Activated CD8-positive, alpha-beta memory T cell treated with anti-CD3 and anti-CD28 coated beads, Interleukin-2, amount 50 U/mL, for 1 hour (primary cell): ENCODE measurements around the gene MFAP1.
"Not testable (repeated sequence)": the region's sequence is repeated elsewhere in the genome, so short reads cannot be mapped to it uniquely, and the experiment has no call there.

Experiments used
- DNase-seq: peaks from one replicate; pipeline ENCODE4 v3.0.0-alpha.2; 2020; ENCODE audit errors: extremely low read depth

Gene MFAP1, protein sequence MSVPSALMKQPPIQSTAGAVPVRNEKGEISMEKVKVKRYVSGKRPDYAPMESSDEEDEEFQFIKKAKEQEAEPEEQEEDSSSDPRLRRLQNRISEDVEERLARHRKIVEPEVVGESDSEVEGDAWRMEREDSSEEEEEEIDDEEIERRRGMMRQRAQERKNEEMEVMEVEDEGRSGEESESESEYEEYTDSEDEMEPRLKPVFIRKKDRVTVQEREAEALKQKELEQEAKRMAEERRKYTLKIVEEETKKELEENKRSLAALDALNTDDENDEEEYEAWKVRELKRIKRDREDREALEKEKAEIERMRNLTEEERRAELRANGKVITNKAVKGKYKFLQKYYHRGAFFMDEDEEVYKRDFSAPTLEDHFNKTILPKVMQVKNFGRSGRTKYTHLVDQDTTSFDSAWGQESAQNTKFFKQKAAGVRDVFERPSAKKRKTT

DNA sequence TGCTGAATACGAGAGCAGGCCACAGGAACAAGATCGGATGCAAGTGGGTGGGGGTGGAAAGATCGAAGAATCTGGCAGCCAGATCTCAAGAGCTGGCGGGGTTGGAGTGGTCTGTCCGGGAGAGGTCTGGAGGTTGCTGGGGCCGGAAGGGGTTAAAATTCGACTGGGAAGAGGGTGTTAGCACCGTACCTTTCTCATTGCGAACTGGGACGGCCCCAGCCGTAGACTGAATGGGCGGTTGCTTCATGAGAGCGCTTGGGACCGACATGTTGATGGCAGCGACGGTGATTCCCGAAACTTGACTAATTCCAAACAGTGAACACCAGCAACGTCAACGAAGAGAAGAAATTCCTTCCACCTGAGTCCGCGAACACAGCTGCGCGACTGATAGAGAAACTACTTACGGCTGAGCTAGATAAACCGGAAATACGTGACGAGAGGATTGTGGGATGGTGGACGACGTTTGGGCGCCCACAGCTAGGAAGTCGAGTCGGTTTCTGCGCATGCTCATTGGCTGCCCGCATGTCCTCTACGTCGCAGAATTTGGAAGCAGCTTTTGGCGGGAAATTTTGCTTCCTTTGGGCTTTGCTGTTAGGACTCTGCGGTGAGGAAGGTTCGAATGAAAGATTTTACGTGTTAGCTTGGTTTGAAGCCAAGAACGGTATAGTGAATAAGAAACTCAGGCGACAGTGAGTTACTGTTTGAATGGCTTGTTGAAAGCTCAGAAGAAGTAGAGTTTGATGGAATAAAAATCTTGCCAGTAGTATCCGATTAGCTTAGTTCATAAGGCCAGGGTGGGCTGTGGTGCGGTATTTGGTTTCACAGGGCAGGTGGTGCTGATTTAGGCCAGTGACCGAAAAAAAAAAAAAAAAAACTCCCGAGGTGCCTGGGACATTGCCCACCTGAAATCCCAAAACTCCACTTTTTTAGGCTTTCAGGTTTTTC lies at the start of gene MFAP1:
TSS of gene MFAP1 (minus strand) at position 389 of the 945 bp plus-strand sequence. CDS start at position 268, 121 bp downstream.
- DNase-seq: peak; percentile 91

DNA sequence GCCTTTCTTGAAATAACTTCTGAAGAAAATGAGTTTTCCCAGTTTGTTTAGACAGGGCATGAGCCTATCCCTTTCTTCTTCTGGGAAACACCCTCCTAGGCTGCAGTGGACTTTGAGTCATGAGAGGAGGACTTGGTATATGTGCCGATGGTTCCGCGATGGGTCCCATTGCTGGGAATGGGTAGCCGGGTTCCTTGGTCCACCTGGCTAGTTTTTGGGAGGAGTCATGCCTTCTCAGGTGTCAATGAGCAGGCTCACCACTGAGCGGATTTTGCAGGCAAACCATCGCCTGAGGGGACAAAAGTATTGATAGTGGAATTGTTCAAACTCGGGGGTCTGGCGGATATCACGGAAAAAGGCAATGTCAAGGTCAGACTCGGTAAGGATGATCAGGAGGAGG lies 49.2 kb upstream of the MFAP1 start:
- no peak for DNase-seq

DNA sequence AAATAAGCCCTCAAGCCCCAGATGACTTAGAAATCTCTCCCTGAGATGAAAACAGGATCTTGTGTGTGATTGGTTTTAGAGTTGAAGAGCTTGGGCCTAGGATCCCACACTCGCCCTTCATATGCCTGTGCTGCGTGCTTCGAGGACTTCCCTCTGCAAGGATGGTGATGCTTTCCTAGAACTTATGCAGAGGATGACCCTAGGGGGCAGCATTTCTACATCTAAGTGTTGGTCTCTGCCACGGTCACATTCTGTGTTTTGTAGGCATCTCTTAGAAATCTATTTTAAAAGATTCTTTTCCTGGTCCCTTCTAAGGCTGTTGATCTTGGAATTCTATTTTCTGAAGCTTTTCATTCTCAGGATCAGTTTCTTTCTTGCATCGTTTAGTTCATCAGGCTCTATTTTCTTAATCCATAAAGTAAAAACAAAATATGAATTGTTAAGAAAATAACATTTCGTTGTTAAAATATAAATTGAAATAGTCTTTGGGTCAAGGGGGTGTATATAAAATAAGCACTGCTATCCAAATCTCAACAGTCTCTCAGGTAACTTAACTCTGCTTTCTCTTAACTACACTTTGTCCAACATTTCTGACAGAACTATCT lies 48.0 kb upstream of the MFAP1 start:
- DNase-seq: no peak

DNA sequence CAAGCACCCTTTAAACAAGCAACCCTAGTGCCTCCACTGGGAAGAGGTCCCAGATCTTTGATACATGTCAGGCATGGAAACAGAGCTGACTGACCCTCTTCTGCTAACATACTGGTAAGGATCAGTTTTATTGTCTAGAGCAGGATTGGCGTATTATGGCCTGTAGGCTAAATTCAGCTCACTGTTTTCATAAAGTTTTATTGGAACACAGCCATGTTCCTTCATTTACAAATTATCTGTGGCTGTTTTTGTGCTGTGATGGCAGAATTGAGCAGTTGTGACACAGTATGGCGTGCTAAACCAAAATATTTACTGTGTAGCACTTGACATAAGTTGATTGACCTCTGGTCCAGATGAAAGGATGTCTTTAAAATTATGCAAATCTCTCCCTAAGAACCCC lies 47.3 kb upstream of the MFAP1 start:
- DNase-seq: no peak

DNA sequence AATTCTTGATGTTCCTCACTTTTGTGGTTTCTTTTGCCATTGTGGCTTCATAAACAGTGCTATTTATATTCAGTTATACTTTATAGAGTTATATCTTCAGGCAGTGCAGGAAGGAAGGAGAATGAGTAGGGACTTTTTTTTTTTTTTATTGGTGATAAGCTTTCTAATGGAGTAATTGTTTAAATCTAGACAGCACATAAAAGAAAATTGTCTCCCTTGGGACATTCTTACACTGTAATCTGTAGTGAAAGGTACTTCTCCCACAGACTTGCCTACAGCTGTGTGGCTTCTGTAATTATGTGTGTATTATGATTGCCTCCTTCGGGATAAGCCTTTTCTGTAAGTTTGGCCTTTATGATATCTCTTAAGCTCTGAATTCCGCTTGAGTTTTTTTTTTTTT lies 43.9 kb upstream of the MFAP1 start:
- DNase-seq: no peak

DNA sequence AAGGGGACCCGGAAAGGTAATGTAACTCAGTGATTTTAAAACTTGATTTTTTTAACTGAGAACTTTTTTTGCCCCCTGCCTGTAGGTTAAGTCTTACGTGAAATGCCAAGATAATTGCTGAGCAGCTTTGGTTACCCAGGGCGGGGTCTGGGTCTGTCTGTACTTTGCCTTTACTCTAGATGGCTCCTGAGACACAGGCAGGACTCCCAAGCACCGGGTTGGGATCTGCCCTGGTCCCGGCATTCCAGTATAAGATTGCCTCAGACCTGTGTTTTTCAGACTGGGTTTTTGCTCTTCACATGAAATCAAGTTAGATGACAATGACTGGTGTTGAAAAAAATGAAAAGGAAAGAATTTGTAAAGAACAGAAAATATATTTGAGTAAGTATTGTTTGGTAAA lies 42.6 kb upstream of the MFAP1 start:
- DNase-seq: no peak

DNA sequence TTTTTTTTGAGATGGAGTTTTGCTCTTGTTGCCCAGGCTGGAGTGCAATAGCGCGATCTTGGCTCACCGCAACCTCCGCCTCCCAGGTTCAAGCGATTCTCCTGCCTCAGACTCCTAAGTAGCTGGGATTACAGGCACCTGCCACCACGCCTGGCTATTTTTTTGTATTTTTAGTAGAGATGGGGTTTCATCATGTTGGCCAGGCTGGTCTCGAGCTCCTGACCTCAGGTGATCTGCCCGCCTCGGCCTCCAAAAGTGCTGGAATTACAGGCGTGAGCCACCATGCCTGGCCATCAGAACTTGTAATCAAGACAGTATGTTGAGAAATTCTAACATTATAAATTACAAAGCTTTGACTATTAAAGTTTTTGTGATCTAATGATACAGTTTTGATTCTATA lies 42.1 kb upstream of the MFAP1 start:
- not testable (repeated sequence) for DNase-seq

DNA sequence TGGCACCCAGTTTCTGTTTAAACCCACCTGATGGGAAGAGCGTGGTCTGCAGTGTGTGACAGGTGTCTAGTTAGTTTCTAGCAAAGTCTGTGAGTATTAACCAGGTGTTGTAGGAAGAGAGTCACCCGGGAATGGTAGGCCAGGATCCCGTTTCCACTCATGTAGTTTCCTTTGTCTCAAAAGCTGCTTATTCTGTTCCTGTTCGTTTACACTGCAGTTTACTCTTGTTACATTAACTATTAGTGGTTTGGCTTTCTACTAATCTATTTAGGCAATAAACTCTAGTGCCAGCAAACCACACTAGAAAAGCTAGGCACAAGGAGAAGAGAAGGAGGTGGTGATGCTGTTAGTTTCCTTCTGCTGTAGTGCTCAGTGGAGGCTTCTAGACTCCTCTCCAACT lies 35.1 kb upstream of the MFAP1 start:
- DNase-seq: no peak

DNA sequence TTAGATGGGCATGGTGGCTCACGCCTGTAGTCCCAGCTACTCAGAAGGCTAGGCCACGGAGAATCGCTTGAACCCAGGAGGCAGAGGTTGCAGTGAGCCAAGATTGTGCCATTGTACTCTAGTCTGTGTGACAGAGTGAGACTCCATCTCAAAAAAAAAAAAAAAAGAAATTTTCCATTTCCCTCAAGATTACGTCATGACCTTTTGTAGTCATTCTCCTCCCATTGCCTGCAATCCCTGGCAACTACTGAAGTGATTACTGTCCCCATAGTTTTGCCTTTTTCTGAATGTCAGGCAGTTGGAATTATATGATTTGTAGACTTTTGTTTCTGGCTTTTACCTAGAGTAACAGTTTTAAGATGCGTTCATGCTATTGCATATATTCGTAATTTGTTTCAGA lies 30.3 kb upstream of the MFAP1 start:
- DNase-seq: no peak

DNA sequence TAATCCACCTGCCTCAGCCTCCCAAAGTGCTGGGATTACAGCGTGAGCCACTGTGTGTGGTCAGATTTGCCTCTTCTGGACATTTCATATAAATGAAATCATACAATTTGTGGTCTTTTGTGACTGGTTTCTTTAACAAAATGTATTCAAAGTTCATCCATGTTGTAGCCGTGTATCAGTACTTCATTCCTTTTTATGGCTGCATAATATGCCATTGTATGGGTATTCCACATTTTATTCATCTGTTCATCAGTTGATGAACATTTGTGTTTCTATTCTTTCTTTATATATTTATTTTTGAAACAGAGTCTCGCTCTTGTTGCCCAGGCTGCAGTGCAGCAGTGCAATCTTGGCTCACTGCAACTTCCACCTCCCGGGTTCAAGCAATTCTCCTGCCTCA lies 28.1 kb upstream of the MFAP1 start:
- no peak for DNase-seq

DNA sequence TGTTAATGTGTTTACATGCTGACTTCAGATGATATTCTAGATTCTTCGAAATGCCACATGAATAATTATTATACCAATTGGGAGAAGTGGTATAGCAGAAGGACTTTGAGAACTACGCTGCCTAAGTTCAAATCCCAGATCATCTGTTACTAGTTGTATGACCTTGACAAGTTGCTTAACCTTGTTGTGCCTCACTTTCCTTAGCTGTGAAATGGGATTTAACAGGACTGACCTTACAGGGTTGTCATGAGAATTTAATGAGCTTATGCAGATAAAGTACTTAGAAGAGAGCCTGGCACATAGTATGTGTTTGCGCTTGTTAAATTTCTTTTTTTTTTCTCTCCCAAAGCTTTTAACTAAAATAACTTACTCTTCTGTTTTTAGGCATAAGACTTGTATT lies 26.8 kb upstream of the MFAP1 start:
- no peak for DNase-seq

DNA sequence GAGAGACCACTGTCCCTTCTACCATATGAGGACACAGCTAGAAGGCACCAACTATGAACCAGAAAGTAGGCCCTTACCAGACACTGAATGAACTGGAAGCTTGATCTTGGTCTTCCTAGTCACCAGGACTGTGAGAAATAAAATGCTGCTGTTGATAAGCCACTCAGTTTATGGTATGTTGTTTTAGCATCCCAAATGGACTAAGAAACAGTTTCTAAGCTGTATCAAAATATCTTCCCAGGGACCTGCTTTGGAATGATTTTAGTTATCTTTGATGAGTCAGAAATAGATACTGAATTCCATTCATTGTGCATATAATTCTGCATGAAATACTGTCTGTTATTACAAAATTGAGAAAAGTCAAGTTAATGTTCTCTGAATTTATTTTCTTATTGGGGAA lies 20.9 kb upstream of the MFAP1 start:
- DNase-seq: no peak

DNA sequence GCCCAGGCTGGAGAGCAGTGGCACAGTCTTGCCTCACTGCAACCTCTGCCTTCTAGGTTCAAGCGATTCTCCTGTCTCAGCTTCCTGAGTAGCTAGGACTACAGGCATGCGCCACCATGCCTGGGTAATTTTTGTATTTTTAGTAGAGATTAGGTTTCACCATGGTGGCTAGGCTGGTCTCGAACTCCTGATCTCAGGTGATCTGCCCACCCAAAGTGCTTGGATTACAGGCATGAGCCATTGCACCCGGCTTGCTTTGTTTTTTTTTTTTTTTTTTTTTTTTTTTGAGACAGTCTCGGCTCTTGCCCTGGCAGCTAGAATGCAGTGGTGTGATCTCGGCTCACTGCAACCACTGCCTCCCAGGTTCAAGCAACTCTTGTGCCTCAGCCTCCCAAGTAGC lies 8.0 kb upstream of the MFAP1 start:
- not testable (repeated sequence) for DNase-seq

DNA sequence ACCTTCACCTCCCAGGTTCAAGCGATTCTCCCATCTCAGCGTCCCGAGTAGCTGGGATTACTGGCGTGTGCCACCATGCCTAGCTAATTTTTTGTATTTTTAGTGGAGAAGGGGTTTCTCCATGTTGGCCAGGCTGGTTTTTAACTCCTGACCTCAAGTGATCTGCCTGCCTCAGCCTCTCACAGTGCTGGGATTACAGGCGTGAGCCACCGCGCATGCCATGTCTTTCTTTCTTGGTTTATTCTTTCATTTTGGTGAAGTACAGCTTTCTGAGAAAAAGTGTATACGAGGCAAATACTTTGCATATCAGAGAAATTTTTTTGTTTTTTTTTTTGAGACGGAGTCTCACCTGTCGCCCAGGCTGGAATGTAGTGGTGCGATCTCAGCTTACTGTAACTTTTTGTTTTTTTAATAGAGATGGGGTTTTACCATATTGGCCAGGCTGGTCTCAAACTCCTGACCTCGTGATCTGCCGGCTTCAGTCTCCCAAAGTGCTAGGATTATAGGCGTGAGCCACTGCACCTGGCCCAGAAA lies 7.1 kb upstream of the MFAP1 start:
- not testable (repeated sequence) for DNase-seq

DNA sequence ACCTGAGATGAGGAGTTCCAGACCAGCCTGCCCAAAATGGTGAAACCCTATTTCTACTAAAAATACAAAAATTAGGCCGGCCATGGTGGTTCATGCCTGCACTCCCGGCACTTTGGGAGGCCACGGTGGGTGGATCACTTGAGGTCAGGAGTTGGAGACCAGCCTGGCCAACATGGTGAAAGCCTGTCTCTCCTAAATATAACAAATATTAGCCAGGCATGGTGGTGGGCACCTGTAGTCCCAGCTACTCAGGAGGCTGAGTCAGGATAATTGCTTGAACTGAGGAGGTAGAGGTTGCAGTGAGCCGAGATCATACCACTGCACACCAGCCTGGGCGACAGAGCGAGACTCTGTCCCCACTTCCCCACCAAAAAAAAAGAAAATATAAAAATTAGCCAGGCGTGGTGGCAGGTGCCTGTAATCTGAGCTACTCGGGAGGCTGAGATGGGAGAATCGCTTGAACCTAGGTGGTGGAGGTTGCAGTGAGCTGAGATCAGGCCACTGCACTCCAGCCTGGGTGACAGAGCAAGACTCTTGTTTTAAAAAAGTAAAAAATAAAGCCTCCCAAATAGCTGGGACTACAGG lies 6.3 kb upstream of the MFAP1 start:
- DNase-seq: not testable (repeated sequence)

DNA sequence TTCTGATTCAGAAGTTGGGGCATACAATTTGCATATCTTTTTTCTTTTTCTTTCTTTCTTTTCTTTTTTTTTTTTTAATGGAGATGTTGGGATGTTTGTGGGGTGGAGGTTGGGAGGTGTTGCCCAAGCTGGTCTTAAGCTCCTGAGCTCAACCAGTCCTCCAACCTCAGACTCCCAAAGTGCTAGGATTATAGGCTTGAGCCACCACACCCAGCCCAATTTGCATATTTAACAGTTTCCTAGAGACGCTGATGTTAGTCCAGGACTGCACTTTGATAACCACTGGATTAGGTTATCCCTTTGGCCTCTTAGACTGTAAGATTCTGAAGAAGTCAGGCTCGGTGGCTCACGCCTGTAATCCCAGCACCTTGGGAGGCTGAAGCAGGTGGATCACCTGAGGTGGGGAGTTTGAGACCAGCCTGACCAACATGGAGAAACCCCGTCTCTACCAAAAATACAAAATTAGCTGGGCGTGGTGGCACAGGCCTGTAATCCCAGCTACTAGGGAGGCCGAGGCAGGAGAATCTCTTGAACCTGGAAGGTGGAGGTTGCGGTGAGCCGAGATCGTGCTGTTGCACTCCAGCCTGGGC lies 5.6 kb upstream of the MFAP1 start:
- DNase-seq: not testable (repeated sequence)

DNA sequence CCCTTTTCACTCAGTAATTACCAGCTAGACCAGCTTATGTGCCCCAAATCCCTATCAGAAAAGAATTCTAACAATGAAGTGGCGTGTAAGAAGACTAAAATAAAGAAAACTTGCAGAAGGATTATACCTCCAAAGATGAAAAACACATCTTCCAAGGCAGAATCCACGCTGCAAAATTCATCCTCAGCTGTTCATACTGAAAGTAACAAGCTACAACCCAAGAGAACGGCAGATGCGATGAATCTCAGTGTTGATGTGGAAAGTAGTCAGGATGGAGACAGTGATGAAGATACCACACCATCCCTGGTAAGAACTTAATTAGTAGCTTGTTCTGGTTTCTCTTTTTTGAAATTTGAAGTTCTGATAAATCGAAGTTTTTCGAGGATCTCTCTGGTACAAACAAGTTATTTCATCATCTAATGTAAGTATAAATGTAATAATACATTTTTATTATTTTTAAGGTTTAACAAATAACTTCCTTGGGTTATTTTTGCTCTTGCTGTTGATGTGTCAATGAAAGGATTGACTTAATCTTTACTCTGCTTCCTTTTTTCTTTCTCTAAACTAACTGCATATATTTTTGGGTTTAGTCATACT lies 3.7 kb upstream of the MFAP1 start:
- no peak for DNase-seq

DNA sequence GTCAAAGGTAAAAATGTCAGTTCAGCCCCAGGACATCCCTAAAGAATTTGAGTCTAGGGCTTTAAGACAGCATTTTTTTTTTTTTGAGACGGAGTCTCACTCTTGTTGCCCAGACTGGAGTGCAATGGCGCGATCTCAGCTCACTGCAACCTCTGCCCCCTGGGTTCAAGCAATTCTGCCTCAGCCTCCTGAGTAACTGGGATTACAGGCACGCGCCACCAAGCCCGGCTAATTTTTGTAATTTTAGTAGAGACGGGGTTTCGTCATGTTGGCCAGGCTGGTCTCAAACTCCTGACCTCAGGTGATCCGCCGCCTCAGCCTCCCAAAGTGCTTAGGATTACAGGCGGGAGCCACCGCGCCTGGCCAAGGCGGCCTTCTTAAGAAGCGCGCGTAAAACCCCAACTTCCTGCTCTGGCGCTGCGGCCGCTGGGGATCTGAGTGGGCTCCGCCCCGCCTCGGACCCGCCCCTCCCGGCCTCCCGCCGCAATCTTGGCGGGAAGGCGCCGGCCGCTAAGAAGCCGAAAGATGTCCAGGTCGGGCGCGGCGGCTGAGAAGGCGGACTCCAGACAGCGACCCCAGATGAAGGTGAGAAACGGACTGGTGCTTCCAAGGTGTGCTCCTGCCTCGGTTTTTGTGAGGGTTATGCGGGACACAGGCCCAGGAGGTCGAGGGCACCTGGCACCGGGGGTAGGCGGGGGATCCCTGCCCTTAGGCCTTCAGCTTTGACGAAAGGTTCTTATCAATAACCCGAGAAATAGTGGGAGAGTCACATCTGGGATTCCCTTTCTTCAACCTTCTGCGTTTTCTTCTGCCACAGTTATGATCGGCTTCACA lies 2.2 kb upstream of the MFAP1 start, which contains the start of gene WDR76:
TSS of gene WDR76 (plus strand) at position 495 of the 834 bp plus-strand sequence. CDS start at position 526, 31 bp downstream.
- no peak for DNase-seq

DNA sequence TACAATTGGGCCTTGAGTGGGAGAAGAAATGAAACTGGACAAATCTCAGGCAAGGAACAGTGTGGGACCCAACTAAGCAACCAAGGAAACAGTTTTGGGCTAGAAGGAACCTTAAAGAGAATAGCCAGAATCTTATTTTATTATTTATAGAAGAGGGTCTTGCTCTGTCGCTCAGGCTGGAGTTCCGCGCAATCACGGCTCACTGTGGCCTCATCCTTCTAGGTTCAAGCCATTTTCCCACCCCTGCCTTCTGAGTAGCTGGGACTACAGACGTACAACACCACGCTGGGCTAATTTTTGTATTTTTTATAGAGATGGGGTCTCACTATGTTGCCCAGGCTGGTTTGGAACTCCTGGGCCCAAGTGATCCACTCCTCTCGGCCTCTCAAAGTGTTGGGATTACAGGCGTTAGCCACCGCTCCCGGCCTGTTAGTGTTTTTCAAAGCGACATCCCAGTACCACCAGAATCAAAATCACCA lies 1.6 kb upstream of the MFAP1 start:
- no peak for DNase-seq

DNA sequence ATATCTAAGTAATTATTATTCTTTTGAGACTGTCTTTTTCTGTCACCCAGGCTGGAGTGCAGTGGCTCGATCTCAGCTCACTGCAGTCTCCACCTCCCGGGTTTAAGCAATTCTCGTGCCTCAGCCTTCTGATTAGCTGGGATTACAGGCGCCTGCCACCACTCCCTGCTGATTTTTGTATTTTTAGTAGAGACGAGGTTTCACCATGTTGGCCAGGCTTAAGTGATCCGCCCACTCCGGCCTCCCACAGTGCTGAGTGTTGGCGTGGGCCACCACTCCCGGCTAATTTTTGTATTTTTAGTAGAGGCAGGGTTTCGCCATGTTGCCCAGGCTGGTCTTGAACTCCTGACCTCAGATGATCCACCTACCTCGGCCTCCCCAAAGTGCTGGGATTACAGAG lies 815 bp upstream of the MFAP1 start:
- not testable (repeated sequence) for DNase-seq
